HepG2 (cell line): ENCODE data around the gene LCLAT1.

Experiments
- RAD21 ChIP-seq: fragments of 450-650 bp; formaldehyde crosslinking; IDR thresholded peaks from 2 replicates; pipeline ENCODE4 v1.5.0; 2020; ENCODE audit warnings: mild to moderate bottlenecking
- SP1 ChIP-seq, 2 experiments: fragments of 450-650 bp in 1 of 2; sonication (generic) in 1 of 2; formaldehyde crosslinking in 1 of 2; IDR thresholded peaks; 2 replicates each; pipeline versions ENCODE4 v1.4.0 to v1.6.1; 2016 to 2020; ENCODE audit warnings: missing genetic modification reagents in 1 of 2
- TCF12 ChIP-seq, 2 experiments: fragments of 450-650 bp in 1 of 2; sonication (generic) in 1 of 2; formaldehyde crosslinking in 1 of 2; IDR thresholded peaks; 2 replicates each; pipeline versions ENCODE4 v1.6.1 to v1.8.0; 2017 to 2022; ENCODE audit warnings: antibody characterized with exemption in 1 of 2, mild to moderate bottlenecking in 1 of 2, missing genetic modification reagents in 1 of 2, moderate library complexity in 1 of 2
- ZNF790 ChIP-seq: sonication (generic); formaldehyde crosslinking; IDR thresholded peaks from 2 replicates; pipeline ENCODE4 v1.8.0; 2022; ENCODE audit warnings: missing genetic modification reagents, mild to moderate bottlenecking, borderline replicate concordance
- TF ChIP-seq, protein P1 (sequence below): sonication (generic); formaldehyde crosslinking; IDR thresholded peaks from 2 replicates; pipeline ENCODE4 v1.4.0; 2020; ENCODE audit warnings: low read depth, missing genetic modification reagents
- TF ChIP-seq, protein P2 (sequence below): sonication (generic); formaldehyde crosslinking; IDR thresholded peaks from 2 replicates; pipeline ENCODE4 v1.4.0; 2020; ENCODE audit warnings: missing genetic modification reagents, borderline replicate concordance
- TF ChIP-seq, protein P3 (sequence below): sonication (generic); formaldehyde crosslinking; IDR thresholded peaks from 2 replicates; pipeline ENCODE4 v1.9.0; 2021; ENCODE audit warnings: missing genetic modification reagents, borderline replicate concordance

DNA sequence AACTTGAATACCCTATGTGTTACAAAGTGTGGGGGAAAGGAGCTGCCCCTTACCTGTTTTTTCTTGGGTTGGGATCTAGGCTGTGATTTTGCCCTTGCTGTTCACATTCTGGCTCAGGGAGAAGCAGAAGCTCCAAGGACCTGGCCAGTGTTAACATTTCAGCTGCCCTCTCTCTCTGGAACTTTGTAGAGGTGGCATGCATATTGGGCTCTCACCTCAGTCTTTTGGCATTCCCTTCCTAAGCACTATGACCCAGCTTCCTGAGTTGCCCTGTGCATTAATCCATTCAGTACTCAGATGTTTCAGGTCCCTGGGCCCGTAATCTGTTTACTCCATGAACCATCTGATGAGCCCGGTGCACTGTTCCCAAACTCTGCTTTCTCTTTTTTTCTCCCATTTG lies 12.1 kb downstream of the LCLAT1 start:
- TF ChIP-seq TCF12 (IDR thresholded peaks at IDR 0.05) (no peak), TCF12 (CRISPR knock-in tag; IDR thresholded peaks at IDR 0.05) (no peak), SP1 (IDR thresholded peaks at IDR 0.05) (no peak), SP1 (CRISPR knock-in tag; IDR thresholded peaks at IDR 0.05) (no peak), RAD21 (CRISPR knock-in tag) (no peak), ZNF790 (CRISPR knock-in tag) (no peak)
- TF ChIP-seq, protein P1, sequence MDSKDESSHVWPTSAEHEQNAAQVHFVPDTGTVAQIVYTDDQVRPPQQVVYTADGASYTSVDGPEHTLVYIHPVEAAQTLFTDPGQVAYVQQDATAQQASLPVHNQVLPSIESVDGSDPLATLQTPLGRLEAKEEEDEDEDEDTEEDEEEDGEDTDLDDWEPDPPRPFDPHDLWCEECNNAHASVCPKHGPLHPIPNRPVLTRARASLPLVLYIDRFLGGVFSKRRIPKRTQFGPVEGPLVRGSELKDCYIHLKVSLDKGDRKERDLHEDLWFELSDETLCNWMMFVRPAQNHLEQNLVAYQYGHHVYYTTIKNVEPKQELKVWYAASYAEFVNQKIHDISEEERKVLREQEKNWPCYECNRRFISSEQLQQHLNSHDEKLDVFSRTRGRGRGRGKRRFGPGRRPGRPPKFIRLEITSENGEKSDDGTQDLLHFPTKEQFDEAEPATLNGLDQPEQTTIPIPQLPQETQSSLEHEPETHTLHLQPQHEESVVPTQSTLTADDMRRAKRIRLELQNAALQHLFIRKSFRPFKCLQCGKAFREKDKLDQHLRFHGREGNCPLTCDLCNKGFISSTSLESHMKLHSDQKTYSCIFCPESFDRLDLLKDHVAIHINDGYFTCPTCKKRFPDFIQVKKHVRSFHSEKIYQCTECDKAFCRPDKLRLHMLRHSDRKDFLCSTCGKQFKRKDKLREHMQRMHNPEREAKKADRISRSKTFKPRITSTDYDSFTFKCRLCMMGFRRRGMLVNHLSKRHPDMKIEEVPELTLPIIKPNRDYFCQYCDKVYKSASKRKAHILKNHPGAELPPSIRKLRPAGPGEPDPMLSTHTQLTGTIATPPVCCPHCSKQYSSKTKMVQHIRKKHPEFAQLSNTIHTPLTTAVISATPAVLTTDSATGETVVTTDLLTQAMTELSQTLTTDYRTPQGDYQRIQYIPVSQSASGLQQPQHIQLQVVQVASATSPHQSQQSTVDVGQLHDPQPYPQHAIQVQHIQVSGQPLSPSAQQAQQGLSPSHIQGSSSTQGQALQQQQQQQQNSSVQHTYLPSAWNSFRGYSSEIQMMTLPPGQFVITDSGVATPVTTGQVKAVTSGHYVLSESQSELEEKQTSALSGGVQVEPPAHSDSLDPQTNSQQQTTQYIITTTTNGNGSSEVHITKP (CRISPR knock-in tag): no peak
- TF ChIP-seq, protein P2, sequence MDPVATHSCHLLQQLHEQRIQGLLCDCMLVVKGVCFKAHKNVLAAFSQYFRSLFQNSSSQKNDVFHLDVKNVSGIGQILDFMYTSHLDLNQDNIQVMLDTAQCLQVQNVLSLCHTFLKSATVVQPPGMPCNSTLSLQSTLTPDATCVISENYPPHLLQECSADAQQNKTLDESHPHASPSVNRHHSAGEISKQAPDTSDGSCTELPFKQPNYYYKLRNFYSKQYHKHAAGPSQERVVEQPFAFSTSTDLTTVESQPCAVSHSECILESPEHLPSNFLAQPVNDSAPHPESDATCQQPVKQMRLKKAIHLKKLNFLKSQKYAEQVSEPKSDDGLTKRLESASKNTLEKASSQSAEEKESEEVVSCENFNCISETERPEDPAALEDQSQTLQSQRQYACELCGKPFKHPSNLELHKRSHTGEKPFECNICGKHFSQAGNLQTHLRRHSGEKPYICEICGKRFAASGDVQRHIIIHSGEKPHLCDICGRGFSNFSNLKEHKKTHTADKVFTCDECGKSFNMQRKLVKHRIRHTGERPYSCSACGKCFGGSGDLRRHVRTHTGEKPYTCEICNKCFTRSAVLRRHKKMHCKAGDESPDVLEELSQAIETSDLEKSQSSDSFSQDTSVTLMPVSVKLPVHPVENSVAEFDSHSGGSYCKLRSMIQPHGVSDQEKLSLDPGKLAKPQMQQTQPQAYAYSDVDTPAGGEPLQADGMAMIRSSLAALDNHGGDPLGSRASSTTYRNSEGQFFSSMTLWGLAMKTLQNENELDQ: no peak
- TF ChIP-seq, protein P3, sequence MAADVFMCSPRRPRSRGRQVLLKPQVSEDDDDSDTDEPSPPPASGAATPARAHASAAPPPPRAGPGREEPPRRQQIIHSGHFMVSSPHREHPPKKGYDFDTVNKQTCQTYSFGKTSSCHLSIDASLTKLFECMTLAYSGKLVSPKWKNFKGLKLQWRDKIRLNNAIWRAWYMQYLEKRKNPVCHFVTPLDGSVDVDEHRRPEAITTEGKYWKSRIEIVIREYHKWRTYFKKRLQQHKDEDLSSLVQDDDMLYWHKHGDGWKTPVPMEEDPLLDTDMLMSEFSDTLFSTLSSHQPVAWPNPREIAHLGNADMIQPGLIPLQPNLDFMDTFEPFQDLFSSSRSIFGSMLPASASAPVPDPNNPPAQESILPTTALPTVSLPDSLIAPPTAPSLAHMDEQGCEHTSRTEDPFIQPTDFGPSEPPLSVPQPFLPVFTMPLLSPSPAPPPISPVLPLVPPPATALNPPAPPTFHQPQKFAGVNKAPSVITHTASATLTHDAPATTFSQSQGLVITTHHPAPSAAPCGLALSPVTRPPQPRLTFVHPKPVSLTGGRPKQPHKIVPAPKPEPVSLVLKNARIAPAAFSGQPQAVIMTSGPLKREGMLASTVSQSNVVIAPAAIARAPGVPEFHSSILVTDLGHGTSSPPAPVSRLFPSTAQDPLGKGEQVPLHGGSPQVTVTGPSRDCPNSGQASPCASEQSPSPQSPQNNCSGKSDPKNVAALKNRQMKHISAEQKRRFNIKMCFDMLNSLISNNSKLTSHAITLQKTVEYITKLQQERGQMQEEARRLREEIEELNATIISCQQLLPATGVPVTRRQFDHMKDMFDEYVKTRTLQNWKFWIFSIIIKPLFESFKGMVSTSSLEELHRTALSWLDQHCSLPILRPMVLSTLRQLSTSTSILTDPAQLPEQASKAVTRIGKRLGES (CRISPR knock-in tag): no peak
